Sigmoid colon (tissue), 7 donors: ENCODE data around the gene KLHL1. TPM values are rescaled to one million over a fixed set of nuclear protein-coding genes. Genes with fewer than 3 reads are reported as not detected.
"Not testable (repeated sequence)": the region's sequence is repeated elsewhere in the genome, so short reads cannot be mapped to it uniquely, and the experiment has no call there.

ENCODE experiments used
- DNase-seq: peaks from one replicate; pipeline ENCODE4 v3.0.0-alpha.2; 2019
- H3K27ac ChIP-seq, 4 donors: fragments of 200-600 bp; sonication (generic); one replicate each; pipeline ENCODE4 v1.5.1; 2016 to 2019; ENCODE audit warnings: mild to moderate bottlenecking in 1 of 4
- H3K27me3 ChIP-seq, 3 donors: fragments of 200-600 bp; sonication (generic); one replicate each; pipeline ENCODE4 v1.5.1; 2019; ENCODE audit warnings: mild to moderate bottlenecking in 1 of 3
- H3K36me3 ChIP-seq, 4 donors: fragments of 200-600 bp; sonication (generic); one replicate each; pipeline ENCODE4 v1.5.1; 2016 to 2019
- H3K4me1 ChIP-seq, 4 donors: fragments of 200-600 bp; sonication (generic); one replicate each; pipeline ENCODE4 v1.5.1; 2017 to 2019
- H3K4me3 ChIP-seq, 4 donors: fragments of 200-600 bp; sonication (generic); one replicate each; pipeline ENCODE4 v1.5.1; 2017 to 2019; ENCODE audit warnings: mild to moderate bottlenecking in 2 of 4, moderate library complexity in 1 of 4
- H3K9me3 ChIP-seq, 4 donors: fragments of 200-600 bp in 3 of 4; sonication (generic) in 3 of 4; one replicate each; pipeline versions ENCODE4 v1.5.1 to v1.6.1; 2013 to 2019
- CTCF ChIP-seq, 4 experiments: fragments of 450-650 bp in 3 of 4; fragments of 200-600 bp in 1 of 4; IDR thresholded peaks; one replicate each; pipeline ENCODE4 v1.5.1; 2016 to 2019; ENCODE audit warnings: antibody characterized with exemption in 4 of 4, mild to moderate bottlenecking in 3 of 4, moderate library complexity in 2 of 4
- EP300 ChIP-seq, 4 donors: sonication (generic); formaldehyde crosslinking; IDR thresholded peaks; one replicate each; pipeline ENCODE4 v1.6.1; 2017; ENCODE audit warnings: antibody characterized with exemption in 4 of 4
- POLR2A ChIP-seq, 2 donors: fragments of 450-650 bp; IDR thresholded peaks; one replicate each; pipeline ENCODE4 v1.6.1; 2016; ENCODE audit warnings: antibody characterized with exemption in 2 of 2, mild to moderate bottlenecking in 2 of 2, moderate library complexity in 2 of 2
- POLR2AphosphoS5 ChIP-seq, 4 donors: sonication (generic); formaldehyde crosslinking; IDR thresholded peaks; one replicate each; pipeline ENCODE4 v1.6.1; 2017; ENCODE audit warnings: antibody characterized with exemption in 4 of 4
- WGBS, 2 donors: extraction: QIAGEN DNeasy Blood & Tissue Kit; methylation state at CpG; one replicate each; pipeline ENCODE4 v1.1.7; 2013; 5-methylcytosine and 5-hydroxymethylcytosine counted together
- intact Hi-C: fragments of 100-400 bp; cut with DNase I; formaldehyde crosslinking; loops from one replicate; pipeline ENCODE4 v1.15.1; 2023
- polyA plus RNA-seq, 3 donors: library from polyadenylated mRNA; stranded (reverse); fragments of 200-250 nt; gene quantifications; one replicate each; pipeline ENCODE4 v1.2.3, GENCODE V29; 2013
- total RNA-seq, 4 donors: library from RNA; depleted of rRNA; stranded (reverse); fragments of >200 nt; gene quantifications; one replicate each; pipeline ENCODE4 v1.1.0, GENCODE V29; 2016
- donor health status: healthy with polysubstance abuse.
- donor health status: Bipolar disorder and iron deficiency.
- donor health status: healthy.

The KLHL1 gene, protein sequence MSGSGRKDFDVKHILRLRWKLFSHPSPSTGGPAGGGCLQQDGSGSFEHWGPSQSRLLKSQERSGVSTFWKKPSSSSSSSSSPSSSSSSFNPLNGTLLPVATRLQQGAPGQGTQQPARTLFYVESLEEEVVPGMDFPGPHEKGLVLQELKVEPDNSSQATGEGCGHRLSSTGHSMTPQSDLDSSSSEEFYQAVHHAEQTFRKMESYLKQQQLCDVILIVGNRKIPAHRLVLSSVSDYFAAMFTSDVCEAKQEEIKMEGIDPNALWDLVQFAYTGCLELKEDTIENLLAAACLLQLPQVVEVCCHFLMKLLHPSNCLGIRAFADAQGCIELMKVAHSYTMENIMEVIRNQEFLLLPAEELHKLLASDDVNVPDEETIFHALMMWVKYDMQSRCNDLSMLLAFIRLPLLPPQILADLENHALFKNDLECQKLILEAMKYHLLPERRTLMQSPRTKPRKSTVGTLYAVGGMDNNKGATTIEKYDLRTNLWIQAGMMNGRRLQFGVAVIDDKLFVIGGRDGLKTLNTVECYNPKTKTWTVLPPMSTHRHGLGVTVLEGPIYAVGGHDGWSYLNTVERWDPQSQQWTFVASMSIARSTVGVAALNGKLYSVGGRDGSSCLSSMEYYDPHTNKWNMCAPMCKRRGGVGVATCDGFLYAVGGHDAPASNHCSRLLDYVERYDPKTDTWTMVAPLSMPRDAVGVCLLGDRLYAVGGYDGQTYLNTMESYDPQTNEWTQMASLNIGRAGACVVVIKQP
- total RNA-seq (under 1 TPM in 2 of 4 donors, not detected in 2; 0.27 to 0.36 TPM), polyA plus RNA-seq (under 1 TPM in 1 of 3 donors, not detected in 2; 0.10 TPM)

- TF ChIP-seq POLR2A (IDR thresholded peaks at IDR 0.05) (no peak), CTCF (IDR thresholded peaks at IDR 0.05) (no peak), EP300 (IDR thresholded peaks at IDR 0.05) (no peak), POLR2AphosphoS5 (IDR thresholded peaks at IDR 0.05) (no peak)
- intact Hi-C loops, result no loop called here
- peaks cover 0 to 14% (median 12%) of the 10 kb centered on the region in 3 donors for H3K27me3 ChIP-seq
- DNase-seq, result no peak
- H3K36me3 ChIP-seq, result no peaks in the 10 kb centered on the region
- H3K4me1 ChIP-seq, result no peaks in the 10 kb centered on the region
- no peak within 1 kb of the TSS for H3K27ac ChIP-seq
- 69 to 72% methylated on average over 17 to 18 of the region's 18 CpGs for WGBS, 2 donors
- H3K9me3 ChIP-seq, result no peaks in the 10 kb centered on the region
- no peak within 1 kb of the TSS for H3K4me3 ChIP-seq
Measured at GRCh38 chr13:70108356-70109105, at the start of gene KLHL1. Gene KLHL1, minus strand, starts transcription at chr13:70108452. Its CDS starts 753 bp downstream, at chr13:70107699.

DNA sequence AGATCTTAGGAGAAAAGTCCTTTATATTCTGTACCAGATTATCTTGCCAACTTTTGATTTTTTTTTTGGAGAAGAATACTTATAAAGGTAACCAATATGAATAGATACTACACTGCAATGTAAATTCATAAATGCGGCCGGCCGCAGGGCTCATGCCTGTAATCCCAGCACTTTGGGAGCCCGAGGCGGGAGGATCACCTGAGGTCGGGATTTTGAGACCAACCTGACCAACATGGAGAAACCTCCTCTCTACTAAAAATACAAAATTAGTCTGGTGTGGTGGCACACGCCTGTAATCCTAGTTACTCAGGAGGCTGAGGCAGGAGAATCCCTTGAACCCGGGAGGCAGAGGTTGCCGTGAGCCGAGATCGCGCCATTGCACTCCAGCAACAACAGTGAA is 34.4 kb upstream of the KLHL1 start:
- H3K9me3 ChIP-seq, H3K36me3 ChIP-seq, DNase-seq, H3K4me1 ChIP-seq, H3K27ac ChIP-seq, H3K27me3 ChIP-seq, intact Hi-C loops, H3K4me3 ChIP-seq: not testable (repeated sequence)
- WGBS, 2 donors, result 94 to 95% methylated on average over 12 of the region's 12 CpGs

DNA sequence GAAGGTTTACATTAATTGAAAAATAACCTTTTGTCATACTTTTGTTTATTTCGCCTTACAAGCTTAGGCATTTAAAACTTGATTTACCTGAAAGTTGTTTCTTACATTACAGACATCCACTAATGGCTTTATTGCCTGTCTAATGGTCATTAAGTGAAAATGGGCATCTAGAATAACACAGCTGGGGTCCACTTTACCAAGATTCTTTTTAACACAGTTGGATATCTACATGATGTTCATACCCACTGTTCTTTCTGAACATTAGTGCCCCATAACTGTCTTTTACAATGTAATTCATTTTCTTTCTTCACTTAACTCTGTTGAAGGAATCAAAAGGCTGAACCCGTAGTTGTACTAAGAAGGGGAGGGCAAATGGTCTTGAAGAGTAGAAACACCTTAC is 19.8 kb upstream of the KLHL1 start:
- WGBS, 2 donors, result 74 to 82% methylated on average over 2 of the region's 2 CpGs
- Histone ChIP-seq H3K4me3 (no peak overlapping the region), H3K4me1 (no peaks in the 10 kb centered on the region), H3K27me3 (no peaks in the 10 kb centered on the region), H3K9me3 (no peaks in the 10 kb centered on the region), H3K36me3 (no peaks in the 10 kb centered on the region), H3K27ac (no peak overlapping the region)
- TF ChIP-seq CTCF (IDR thresholded peaks at IDR 0.05) (no peak), EP300 (IDR thresholded peaks at IDR 0.05) (no peak), POLR2AphosphoS5 (IDR thresholded peaks at IDR 0.05) (no peak), POLR2A (IDR thresholded peaks at IDR 0.05) (no peak)
- intact Hi-C loops, result no loop called here
- no peak for DNase-seq

GRCh38 chr13:70125693-70126092 is 17.4 kb upstream of the KLHL1 start:
- TF ChIP-seq CTCF (IDR thresholded peaks at IDR 0.05), result no peak
- no peak for TF ChIP-seq EP300 (IDR thresholded peaks at IDR 0.05)
- TF ChIP-seq POLR2A (IDR thresholded peaks at IDR 0.05), result no peak
- no peak for TF ChIP-seq POLR2AphosphoS5 (IDR thresholded peaks at IDR 0.05)
- Histone ChIP-seq H3K4me1 (no peaks in the 10 kb centered on the region), H3K27me3 (no peaks in the 10 kb centered on the region), H3K36me3 (no peaks in the 10 kb centered on the region), H3K9me3 (no peaks in the 10 kb centered on the region), H3K4me3 (no peak overlapping the region), H3K27ac (no peak overlapping the region)
- WGBS, 2 donors, result 70% methylated on average over 5 of the region's 5 CpGs
- intact Hi-C loops, result no loop called here
- no peak for DNase-seq
